ENCODE data around the gene PBOV1. TPM values are rescaled to one million over a fixed set of nuclear protein-coding genes. Genes with fewer than 3 reads are reported as not detected.
"Not testable (repeated sequence)": the region's sequence is repeated elsewhere in the genome, so short reads cannot be mapped to it uniquely, and the experiment has no call there.

PBOV1 gene
- total RNA-seq, 1 experiment from 2014 or later, result not detected

GRCh38 chr6:138238368-138238767 lies 20.1 kb upstream of the PBOV1 start:
- DNase-seq (ENCODE audit: low spot score), result no peak

DNA sequence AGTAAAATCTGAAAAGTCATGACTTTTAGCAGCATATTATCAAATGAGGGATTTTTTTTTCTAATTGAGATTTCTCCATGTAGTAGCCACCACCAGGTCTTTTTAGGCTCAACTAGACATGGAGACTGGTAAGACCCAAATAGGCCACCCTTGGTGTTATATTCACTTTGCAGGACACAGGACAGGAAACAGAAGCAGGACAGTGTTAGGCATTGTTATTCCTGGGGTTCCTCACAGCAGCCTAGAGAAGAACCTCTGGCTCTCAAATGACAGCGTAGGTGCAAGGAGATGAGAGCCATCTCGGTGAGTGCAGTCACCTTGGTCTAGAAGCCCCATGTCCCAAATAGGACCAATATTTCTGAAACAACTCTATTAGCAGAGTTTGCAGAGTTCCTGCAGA lies 19.2 kb upstream of the PBOV1 start:
- DNase-seq (ENCODE audit: low spot score), result no peak

GRCh38 chr6:138235693-138236092 lies 17.4 kb upstream of the PBOV1 start:
- DNase-seq (ENCODE audit: low spot score), result no peak

- DNase-seq (ENCODE audit: low spot score), result no peak
These were observed 16.9 kb upstream of the PBOV1 start for GRCh38 chr6:138235205-138235604.

DNA sequence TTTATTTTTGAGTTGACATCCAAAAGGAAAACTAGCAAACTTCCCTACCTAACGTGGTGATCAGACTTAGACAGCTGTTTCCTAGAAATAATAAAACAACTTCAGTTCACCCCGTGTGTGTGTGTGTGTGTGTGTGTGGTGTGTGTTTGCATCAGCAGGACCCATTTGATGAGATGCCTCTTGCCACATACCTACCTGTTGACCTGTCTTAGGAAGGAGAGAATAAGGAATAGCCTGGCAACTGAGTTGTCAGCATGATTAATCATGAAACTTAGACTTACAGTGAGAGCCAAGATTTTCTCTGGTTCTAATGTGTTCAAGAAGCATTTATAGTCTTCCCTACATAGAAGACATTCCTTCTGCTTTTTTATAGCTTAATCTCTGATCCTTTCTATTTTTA lies 16.1 kb upstream of the PBOV1 start:
- DNase-seq (ENCODE audit: low spot score), result no peak

DNA sequence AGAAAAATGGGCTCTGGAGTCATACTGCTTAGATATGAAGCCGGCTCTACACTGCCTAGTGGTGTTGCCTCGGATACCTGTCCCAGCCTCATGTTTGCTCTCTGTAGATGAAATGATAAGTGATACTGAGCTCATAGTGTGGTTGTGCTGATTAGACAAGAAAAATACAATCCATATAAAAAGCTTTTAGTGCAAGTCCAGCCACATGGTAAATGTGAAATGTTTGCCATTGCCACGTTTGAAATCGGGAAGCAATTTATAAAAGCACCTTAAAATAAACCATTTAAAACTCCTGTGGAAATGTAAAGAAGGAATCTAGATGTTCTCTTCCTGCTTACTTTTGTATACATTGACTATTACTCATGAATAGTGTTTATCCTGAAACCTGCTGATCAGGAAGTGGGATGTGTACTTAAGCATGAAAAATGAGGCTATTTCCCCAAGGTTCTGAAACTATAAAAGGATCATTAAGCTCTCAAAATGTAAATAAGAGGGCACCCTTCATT lies 13.1 kb upstream of the PBOV1 start:
- no peak for DNase-seq (ENCODE audit: low spot score)

GRCh38 chr6:138230759-138231380 lies 12.6 kb upstream of the PBOV1 start:
- no peak for DNase-seq (ENCODE audit: low spot score)

GRCh38 chr6:138230221-138230620 lies 11.9 kb upstream of the PBOV1 start:
- no peak for DNase-seq (ENCODE audit: low spot score)

GRCh38 chr6:138229663-138230179 lies 11.4 kb upstream of the PBOV1 start:
- no peak for DNase-seq (ENCODE audit: low spot score)

DNA sequence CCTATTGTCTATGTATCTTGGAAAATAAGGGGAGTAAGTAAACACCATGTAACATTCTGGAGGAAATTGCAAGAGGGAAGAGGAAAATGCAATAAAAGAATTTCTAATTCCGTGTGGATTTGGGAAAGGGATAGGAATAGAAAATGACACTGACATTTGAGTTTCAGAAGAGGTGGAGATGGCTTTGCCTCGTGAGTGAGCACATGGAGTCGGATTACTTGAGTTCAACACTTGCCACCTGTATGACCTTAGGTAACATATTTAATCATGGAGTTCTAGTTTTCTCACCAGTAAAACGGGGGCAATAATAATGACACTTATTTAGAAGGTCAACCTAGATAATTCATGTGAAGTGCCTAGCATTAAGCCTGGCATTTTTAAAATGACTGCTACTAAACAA lies 10.8 kb upstream of the PBOV1 start:
- DNase-seq (ENCODE audit: low spot score), result no peak

- no peak for DNase-seq (ENCODE audit: low spot score)
These were observed 9.1 kb upstream of the PBOV1 start for GRCh38 chr6:138227316-138227781.

GRCh38 chr6:138226700-138227315 lies 8.5 kb upstream of the PBOV1 start:
- DNase-seq (ENCODE audit: low spot score), result no peak

DNA sequence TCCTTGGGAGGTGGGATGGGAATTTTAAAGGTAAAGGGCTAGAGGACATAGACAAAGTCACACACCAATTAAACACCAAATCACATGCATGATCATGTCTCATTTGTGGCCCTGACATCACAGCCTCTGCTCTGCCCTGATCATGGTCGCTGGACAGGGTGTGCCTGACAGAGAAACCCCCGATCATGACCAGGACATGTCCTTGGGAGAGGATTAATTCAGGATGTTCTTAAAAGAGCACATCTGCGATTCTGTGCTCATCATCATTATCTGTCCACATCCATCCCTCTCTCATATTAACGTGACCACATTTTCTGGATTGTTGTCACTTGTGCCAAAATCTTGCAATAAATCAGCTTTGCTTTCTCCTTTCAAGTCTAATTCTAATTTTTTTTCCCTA lies 7.7 kb upstream of the PBOV1 start:
- DNase-seq (ENCODE audit: low spot score), result no peak

DNA sequence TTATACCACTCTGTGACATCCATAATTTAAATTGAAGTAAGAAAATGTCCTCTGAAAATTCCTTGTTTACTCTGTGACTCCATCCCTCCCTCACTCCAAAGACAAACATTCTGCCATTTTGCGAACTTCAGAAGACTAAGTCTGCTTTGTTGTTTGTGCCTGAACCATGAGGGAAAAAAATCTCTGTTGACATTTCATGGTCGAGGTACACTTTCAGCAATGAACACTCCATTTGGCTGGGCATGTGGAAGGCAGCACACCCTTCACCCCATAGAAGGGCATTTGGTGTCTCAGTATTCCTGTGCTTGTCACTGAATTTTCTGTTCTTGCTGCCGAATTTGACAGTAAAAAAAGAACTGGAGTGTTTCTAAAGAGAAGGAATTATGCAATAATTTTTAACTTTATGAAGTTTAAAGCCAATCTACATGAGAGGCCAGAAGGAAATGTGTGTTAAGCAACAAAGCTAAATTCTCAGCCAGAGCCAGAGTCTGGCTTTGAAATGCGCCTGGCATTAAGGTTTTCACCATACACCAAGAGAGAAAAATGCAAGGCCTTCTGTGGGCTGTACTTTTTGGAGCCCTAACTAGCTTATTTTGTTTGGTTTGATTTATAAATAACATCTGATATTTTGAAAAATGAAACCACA lies 4.7 kb upstream of the PBOV1 start:
- DNase-seq (ENCODE audit: low spot score), result no peak

DNA sequence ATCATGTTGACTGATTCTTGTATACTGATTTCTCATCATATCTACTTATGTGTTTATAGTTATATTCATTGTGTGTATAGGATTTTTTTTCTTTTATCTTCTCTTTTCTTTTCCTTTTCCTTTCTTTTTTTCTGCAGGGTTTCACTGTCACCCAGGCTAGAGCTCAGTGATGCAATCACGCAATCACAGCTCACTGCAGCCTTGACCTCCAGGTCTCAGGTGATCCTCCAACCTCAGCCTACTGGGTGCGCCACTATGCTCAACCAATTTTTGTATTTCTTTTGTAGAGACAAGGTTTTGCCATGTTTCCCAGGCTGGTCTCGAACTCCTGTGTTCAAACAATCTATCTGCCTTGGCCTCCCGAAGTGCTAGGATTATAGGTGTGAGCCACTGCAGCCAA lies 1.6 kb upstream of the PBOV1 start:
- DNase-seq (ENCODE audit: low spot score), result no peak

GRCh38 chr6:138219398-138219797 lies 1.1 kb upstream of the PBOV1 start:
- DNase-seq (ENCODE audit: low spot score), result no peak

DNA sequence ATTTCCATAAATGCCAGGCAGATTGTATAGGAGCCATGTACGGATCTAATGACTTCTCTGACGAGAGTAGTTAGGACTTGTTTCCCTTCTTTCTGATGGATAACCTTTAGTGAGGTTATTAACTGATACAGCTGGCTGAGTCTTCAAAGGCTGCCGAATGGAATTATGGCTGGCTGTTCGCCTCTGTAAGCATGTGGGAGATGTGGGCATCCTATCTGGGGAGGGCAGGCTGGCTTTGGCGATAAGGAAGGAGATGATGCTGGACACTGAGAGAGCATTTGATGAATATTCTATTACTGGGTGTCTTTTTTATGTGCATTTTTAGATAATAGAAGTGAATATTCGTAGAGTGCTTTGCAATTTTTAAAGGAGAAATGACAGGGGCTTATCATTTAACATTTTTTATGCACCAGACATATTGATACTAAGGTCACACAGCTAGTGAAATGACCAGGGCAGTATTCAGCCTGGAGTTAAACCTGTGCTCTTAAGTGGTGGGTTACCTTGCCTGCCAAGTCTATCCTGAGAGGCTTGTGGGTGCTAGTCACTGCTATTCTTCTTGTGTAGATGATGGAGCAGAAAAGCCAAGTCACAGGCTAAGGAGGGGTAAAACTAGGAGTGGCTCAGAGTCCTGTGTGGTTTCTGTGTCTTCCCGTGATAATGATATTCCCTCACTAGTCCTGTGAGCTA lies 3.1 kb downstream of the PBOV1 start:
- no peak for DNase-seq (ENCODE audit: low spot score)

GRCh38 chr6:138212530-138212929 lies 5.8 kb downstream of the PBOV1 start:
- not testable (repeated sequence) for DNase-seq (ENCODE audit: low spot score)

- DNase-seq (ENCODE audit: low spot score), result no peak
These were observed 6.7 kb downstream of the PBOV1 start for GRCh38 chr6:138211601-138212000.

- DNase-seq (ENCODE audit: low spot score), result no peak
These were observed 7.2 kb downstream of the PBOV1 start for GRCh38 chr6:138211048-138211581.

- no peak for DNase-seq (ENCODE audit: low spot score)
These were observed 11.4 kb downstream of the PBOV1 start for GRCh38 chr6:138206862-138207261.

All from H4 (cell line).